Neural crest cell (in vitro differentiated cells): ENCODE measurements around the gene SAPCD2. TPM values are rescaled to one million over a fixed set of nuclear protein-coding genes. Genes with fewer than 3 reads are reported as not detected.

Experiments used
- DNase-seq: peaks from one replicate; pipeline ENCODE4 v3.0.0; 2021; ENCODE audit warnings: low read depth, mixed read lengths, low spot score
- H3K27ac Mint-ChIP-seq: one replicate; pipeline ENCODE4 v1.8.0; 2021; ENCODE audit warnings: mild to moderate bottlenecking, mixed read lengths; ENCODE audit not compliant: unreplicated experiment
- H3K27me3 Mint-ChIP-seq: 2 replicates; pipeline ENCODE4 v1.8.0; 2021; ENCODE audit warnings: low read depth, mild to moderate bottlenecking, mixed read lengths
- H3K36me3 Mint-ChIP-seq: 2 replicates; pipeline ENCODE4 v1.8.0; 2021; ENCODE audit warnings: low read depth, mild to moderate bottlenecking, mixed read lengths
- H3K4me1 Mint-ChIP-seq: 2 replicates; pipeline ENCODE4 v1.8.0; 2021; ENCODE audit warnings: mixed read lengths
- H3K4me3 Mint-ChIP-seq: one replicate; pipeline ENCODE4 v1.8.0; 2021; ENCODE audit warnings: mild to moderate bottlenecking, mixed read lengths
- H3K9me3 Mint-ChIP-seq: 2 replicates; pipeline ENCODE4 v1.8.0; 2021; ENCODE audit warnings: mixed read lengths
- CTCF ChIP-seq: fragments of 200-600 bp; sonication (generic); conservative IDR thresholded peaks from 2 replicates; pipeline ENCODE4 v1.5.0; 2021; ENCODE audit warnings: antibody characterized with exemption, mild to moderate bottlenecking
- total RNA-seq: library from RNA; stranded (reverse); gene quantifications from 2 replicates; pipeline ENCODE4 v1.2.1, GENCODE V29; 2021

Gene SAPCD2
- total RNA-seq, 1 donor from 2014 or later: 31.1 TPM

- H3K4me3 Mint-ChIP-seq: peak overlapping the region; percentile 16
- H3K27ac Mint-ChIP-seq: peak overlapping the region; percentile 54
- peaks cover 6% of the 10 kb centered on the region for H3K27me3 Mint-ChIP-seq
- peaks cover 23% of the 10 kb centered on the region for H3K4me1 Mint-ChIP-seq
- TF ChIP-seq CTCF: no peak
- H3K36me3 Mint-ChIP-seq: no peaks in the 10 kb centered on the region
- no peaks in the 10 kb centered on the region for H3K9me3 Mint-ChIP-seq
- DNase-seq: no peak
Observed at GRCh38 chr9:137089232-137089947, 19.0 kb upstream of the SAPCD2 start.

- Mint-ChIP-seq H3K27me3 (peaks cover 15% of the 10 kb centered on the region), H3K4me3 (peak overlapping the region; percentile 93), H3K36me3 (no peaks in the 10 kb centered on the region), H3K9me3 (no peaks in the 10 kb centered on the region), H3K27ac (no peak overlapping the region), H3K4me1 (peaks cover 23% of the 10 kb centered on the region)
- DNase-seq: no peak
- no peak for TF ChIP-seq CTCF
Observed at GRCh38 chr9:137088121-137088520, 17.8 kb upstream of the SAPCD2 start.

- Mint-ChIP-seq H3K4me1 (peaks cover 23% of the 10 kb centered on the region), H3K27me3 (peaks cover 19% of the 10 kb centered on the region), H3K4me3 (peak overlapping the region; percentile 93), H3K27ac (peak overlapping the region; percentile 60), H3K9me3 (no peaks in the 10 kb centered on the region), H3K36me3 (no peaks in the 10 kb centered on the region)
- no peak for DNase-seq
- TF ChIP-seq CTCF: no peak
Observed at GRCh38 chr9:137087409-137087925, 17.1 kb upstream of the SAPCD2 start.

GRCh38 chr9:137086531-137087408 lies 16.4 kb upstream of the SAPCD2 start, which contains the start of gene MAN1B1:
MAN1B1 (plus strand) TSS chr9:137086985; CDS start chr9:137087000, 15 bp downstream.
- Mint-ChIP-seq H3K36me3 (no peaks in the 10 kb centered on the region), H3K4me1 (peaks cover 23% of the 10 kb centered on the region), H3K9me3 (no peaks in the 10 kb centered on the region), H3K27ac (peak within 1 kb of the TSS; percentile 91), H3K27me3 (peaks cover 25% of the 10 kb centered on the region), H3K4me3 (peak within 1 kb of the TSS; percentile 93)
- peak; percentile 94 for DNase-seq
- no peak for TF ChIP-seq CTCF

- TF ChIP-seq CTCF: no peak
- peaks cover 30% of the 10 kb centered on the region for H3K27me3 Mint-ChIP-seq
- no peak for DNase-seq
- H3K27ac Mint-ChIP-seq: peak overlapping the region; percentile 91
- H3K4me1 Mint-ChIP-seq: peaks cover 23% of the 10 kb centered on the region
- no peaks in the 10 kb centered on the region for H3K36me3 Mint-ChIP-seq
- H3K4me3 Mint-ChIP-seq: peak overlapping the region; percentile 89
- no peaks in the 10 kb centered on the region for H3K9me3 Mint-ChIP-seq
Observed at GRCh38 chr9:137085920-137086530, 15.7 kb upstream of the SAPCD2 start.
